Heart left ventricle (tissue), 16 donors: ENCODE results near the gene TMEM170B. TPM values are rescaled to one million over a fixed set of nuclear protein-coding genes. Genes with fewer than 3 reads are reported as not detected.
A peak's percentile ranks its signal among the peaks of the same experiment; 100 is the strongest.
"Not testable (repeated sequence)": the region's sequence is repeated elsewhere in the genome, so short reads cannot be mapped to it uniquely, and the experiment has no call there.

Experiments used
- ATAC-seq, 4 donors: fragments of 200-7000 bp; cut with Tn5 transposase; one replicate each; pipeline ENCODE4 v1.9.1; 2020 to 2022; ENCODE audit warnings: moderate library complexity in 4 of 4, mild to moderate bottlenecking in 3 of 4, moderate number of reproducible peaks in 1 of 4
- DNase-seq, 5 donors: peaks; one replicate each; pipeline ENCODE4 v3.0.0-alpha.2; 2020
- H3K27ac ChIP-seq, 12 donors: fragments of 200-600 bp; sonication (generic) in 4 of 12; one replicate each; pipeline versions ENCODE4 v1.5.0 to v1.8.0; 2016 to 2022; ENCODE audit warnings: mild to moderate bottlenecking in 2 of 12
- H3K27me3 ChIP-seq, 9 donors: fragments of 200-600 bp; sonication (generic) in 2 of 9; one replicate each; pipeline versions ENCODE4 v1.5.1 to v1.8.0; 2016 to 2022; ENCODE audit warnings: mild to moderate bottlenecking in 3 of 9
- H3K36me3 ChIP-seq, 9 donors: fragments of 200-600 bp; sonication (generic) in 2 of 9; one replicate each; pipeline versions ENCODE4 v1.5.0 to v1.8.0; 2018 to 2022; ENCODE audit warnings: mild to moderate bottlenecking in 2 of 9
- H3K4me1 ChIP-seq, 12 donors: fragments of 200-600 bp; sonication (generic) in 4 of 12; one replicate each; pipeline versions ENCODE4 v1.5.0 to v1.8.0; 2016 to 2022; ENCODE audit warnings: mild to moderate bottlenecking in 3 of 12
- H3K4me3 ChIP-seq, 12 donors: fragments of 200-600 bp; sonication (generic) in 4 of 12; one replicate each; pipeline versions ENCODE4 v1.5.0 to v1.8.0; 2017 to 2022; ENCODE audit warnings: mild to moderate bottlenecking in 9 of 12, moderate library complexity in 4 of 12
- H3K9me3 ChIP-seq, 12 donors: fragments of 200-600 bp; sonication (generic) in 4 of 12; one replicate each; pipeline versions ENCODE4 v1.5.0 to v1.8.0; 2016 to 2022; ENCODE audit warnings: mild to moderate bottlenecking in 1 of 12
- CTCF ChIP-seq, 12 donors: fragments of 200-600 bp; sonication (generic) in 4 of 12; IDR thresholded peaks; one replicate each; pipeline versions ENCODE4 v1.5.0 to v1.8.0; 2018 to 2022; ENCODE audit warnings: antibody characterized with exemption in 12 of 12, mild to moderate bottlenecking in 5 of 12
- POLR2A ChIP-seq, 2 donors: fragments of 450-650 bp; IDR thresholded peaks; one replicate each; pipeline ENCODE4 v1.6.1; 2017; ENCODE audit warnings: antibody characterized with exemption in 2 of 2, mild to moderate bottlenecking in 2 of 2, moderate library complexity in 2 of 2
- WGBS, 4 donors: extraction: QIAGEN DNeasy Blood & Tissue Kit in 2 of 4; methylation state at CpG; one replicate each; pipeline versions ENCODE4 v1.1.5 to v1.1.7; 2013 to 2018; 5-methylcytosine and 5-hydroxymethylcytosine counted together
- intact Hi-C, 10 donors: fragments of 100-400 bp; cut with DNase I; formaldehyde crosslinking; loops; one replicate each; pipeline versions ENCODE4 v1.11.1 to v1.14.2; 2022
- polyA plus RNA-seq, 2 donors: library from polyadenylated mRNA; stranded (reverse); fragments of 200-250 nt; gene quantifications; one replicate each; pipeline ENCODE4 v1.2.3, GENCODE V29; 2013
- total RNA-seq, 9 donors: library from RNA; depleted of rRNA in 2 of 9; stranded (reverse); fragments of >200 nt in 2 of 9; fragmentation: NEBNext Ultra II Directional in 3 of 9; extraction: Animal tissue kit (Norgen Biotek cat#: 25700) in 3 of 9; gene quantifications; one replicate each; pipeline versions ENCODE4 v1.1.0 to v1.2.4, GENCODE V29; 2016 to 2023
- donor health status: ischemic (EF 13 %, LVEDD 7.1; RV severe dilation, severe dysfunction).
- donor health status: healthy with polysubstance abuse.
- donor health status: DM: no; HTN: yes; CAD: no.
- donor health status: DM: no; HTN: no; CAD: no.
- donor health status: ischemic (EF 25% LVEDD 6.9; RV normal size, moderate dysfunction).
- donor health status: ischemic (EF 25% LVEDD 5.7; RV mildly dilated, moderate dysfunction).
- donor health status: healthy.
- donor health status: DM: yes; HTN: yes; CAD: no.
- donor health status: ischemic (EF 35%, LVEDD 5.7; RV mildly dilated, moderate dysfunction).
- donor health status: nonischemic (EF 11% LVEDD 7.7; RV severe dilation, severe dysfunction).
- donor health status: DM: yes; HTN: yes; CAD: no.
- donor health status: PGD.
- donor health status: ischemic (EF 29% LVEDD 5.4; RV normal size, mild dysfunction).
- donor health status: nonischemic (EF 23%, LVEDD 6.1; RV moderate dilation, normal function).

Gene TMEM170B
- total and polyA plus RNA-seq, 11 donors = 1.0 to 5.9 (median 3.9) TPM

DNA sequence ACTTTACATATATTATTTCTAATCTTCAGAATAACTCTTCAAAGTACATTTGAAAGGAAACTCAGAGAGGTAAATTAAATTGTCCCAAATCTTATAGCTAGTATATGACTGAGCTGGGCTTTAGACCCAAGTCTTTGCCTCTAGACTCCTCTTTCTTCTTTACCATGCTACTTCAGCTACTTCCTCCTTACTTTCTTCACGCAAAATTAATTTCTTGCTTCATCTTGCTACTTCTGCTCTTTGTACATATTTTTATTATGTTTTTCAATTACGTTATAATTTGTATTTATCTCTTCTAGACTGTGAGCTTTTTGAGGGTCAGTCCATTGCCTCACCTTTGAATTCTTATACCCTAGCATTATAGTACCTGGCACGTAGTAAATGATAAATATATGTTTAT is 5.3 kb downstream of the TMEM170B start:
- Histone ChIP-seq H3K27me3 (no peaks in the 10 kb centered on the region), H3K4me3 (no peak overlapping the region), H3K27ac (peak overlapping the region in 1 of 12 donors; percentile 24), H3K4me1 (peaks cover 0 to 34% (median 5%) of the 10 kb centered on the region in 12 donors), H3K36me3 (no peaks in the 10 kb centered on the region), H3K9me3 (no peaks in the 10 kb centered on the region)
- WGBS, 4 donors = 90 to 93% (median 92%) methylated on average over 3 of the region's 3 CpGs
- intact Hi-C loops = no loop called here
- DNase-seq (no peak), ATAC-seq (no peak)
- TF ChIP-seq POLR2A (IDR thresholded peaks at IDR 0.05) (no peak), CTCF (IDR thresholded peaks at IDR 0.05) (no peak)

DNA sequence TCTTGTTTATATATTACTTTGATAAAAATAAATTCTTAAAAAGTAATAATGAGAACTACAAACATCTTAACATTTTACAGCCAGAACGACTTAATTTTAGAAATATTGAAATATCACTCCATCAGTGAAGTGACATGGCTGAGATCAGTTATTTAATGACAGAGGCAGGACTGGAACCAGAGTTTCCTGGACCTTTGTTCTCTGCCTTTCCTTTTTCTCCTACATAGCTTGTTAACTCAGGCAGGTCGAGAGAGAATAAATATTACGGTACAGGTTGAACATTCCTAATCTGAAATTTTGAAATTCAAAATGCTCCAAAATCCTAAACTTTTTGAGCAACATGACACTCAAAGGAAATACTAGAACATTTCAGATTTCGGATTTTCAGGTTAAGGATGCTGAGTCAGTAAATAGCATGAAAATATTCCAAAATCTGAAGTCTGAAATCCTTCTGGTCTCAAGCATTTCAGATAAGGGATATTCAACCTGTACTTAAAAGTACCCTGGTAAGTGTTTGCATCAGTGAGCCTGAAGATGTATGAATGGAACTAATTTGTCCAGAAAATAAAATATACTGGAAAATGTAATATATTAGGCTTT is 6.5 kb downstream of the TMEM170B start:
- Histone ChIP-seq H3K4me3 (no peak overlapping the region), H3K4me1 (peaks cover 0 to 34% (median under 1%) of the 10 kb centered on the region in 12 donors), H3K27me3 (no peaks in the 10 kb centered on the region), H3K36me3 (no peaks in the 10 kb centered on the region), H3K9me3 (no peaks in the 10 kb centered on the region), H3K27ac (no peak overlapping the region)
- ATAC-seq (no peak), DNase-seq (no peak)
- intact Hi-C loops = no loop called here
- WGBS, 4 donors = 77 to 78% (median 77%) methylated on average over 4 of the region's 4 CpGs
- TF ChIP-seq POLR2A (IDR thresholded peaks at IDR 0.05) (no peak), CTCF (IDR thresholded peaks at IDR 0.05) (no peak)

DNA sequence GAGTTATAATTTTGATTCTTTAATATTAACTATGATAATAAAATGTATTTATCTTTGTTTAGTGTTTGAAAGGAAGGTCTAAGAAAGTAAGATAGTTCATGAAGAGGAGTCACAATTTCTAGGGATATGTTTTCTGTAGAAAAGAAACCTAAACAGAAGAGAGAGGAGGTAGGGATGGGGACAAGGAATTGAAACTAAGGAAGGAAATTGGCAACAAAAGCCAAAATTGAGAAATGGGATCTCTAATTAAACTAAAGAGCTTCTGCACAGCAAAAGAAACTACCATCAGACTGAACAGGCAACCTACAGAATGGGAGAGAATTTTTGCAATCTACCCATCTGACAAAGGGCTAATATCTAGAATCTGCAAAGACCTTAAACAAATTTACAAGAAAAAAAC is 10.3 kb downstream of the TMEM170B start:
- intact Hi-C loops, ATAC-seq, H3K36me3 ChIP-seq, H3K9me3 ChIP-seq, DNase-seq, H3K27me3 ChIP-seq, H3K4me3 ChIP-seq: not testable (repeated sequence)
- H3K4me1 ChIP-seq = peaks cover 0 to 36% (median 0%) of the 10 kb centered on the region in 12 donors
- peak overlapping the region in 1 of 12 donors; percentile 24 for H3K27ac ChIP-seq

DNA sequence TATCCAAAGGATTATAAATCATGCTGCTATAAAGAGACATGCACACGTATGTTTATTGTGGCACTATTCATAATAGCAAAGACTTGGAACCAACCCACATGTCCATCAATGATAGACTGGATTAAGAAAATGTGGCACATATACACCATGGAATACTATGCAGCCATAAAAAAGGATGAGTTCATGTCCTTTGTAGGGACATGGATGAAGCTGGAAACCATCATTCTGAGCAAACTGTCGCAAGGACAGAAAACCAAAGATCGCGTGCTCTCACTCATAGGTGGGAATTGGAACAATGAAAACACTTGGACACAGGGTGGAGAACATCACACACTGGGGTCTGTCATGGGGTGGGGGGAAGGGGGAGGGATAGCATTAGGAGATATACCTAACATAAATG is 11.0 kb downstream of the TMEM170B start:
- H3K36me3 ChIP-seq, DNase-seq, H3K4me3 ChIP-seq, ATAC-seq, H3K9me3 ChIP-seq, H3K27me3 ChIP-seq, intact Hi-C loops: not testable (repeated sequence)
- peaks cover 0 to 36% (median 0%) of the 10 kb centered on the region in 12 donors for H3K4me1 ChIP-seq
- 95 to 98% (median 97%) methylated on average over 4 of the region's 4 CpGs for WGBS, 4 donors
- H3K27ac ChIP-seq = peak overlapping the region in 1 of 12 donors; percentile 5

DNA sequence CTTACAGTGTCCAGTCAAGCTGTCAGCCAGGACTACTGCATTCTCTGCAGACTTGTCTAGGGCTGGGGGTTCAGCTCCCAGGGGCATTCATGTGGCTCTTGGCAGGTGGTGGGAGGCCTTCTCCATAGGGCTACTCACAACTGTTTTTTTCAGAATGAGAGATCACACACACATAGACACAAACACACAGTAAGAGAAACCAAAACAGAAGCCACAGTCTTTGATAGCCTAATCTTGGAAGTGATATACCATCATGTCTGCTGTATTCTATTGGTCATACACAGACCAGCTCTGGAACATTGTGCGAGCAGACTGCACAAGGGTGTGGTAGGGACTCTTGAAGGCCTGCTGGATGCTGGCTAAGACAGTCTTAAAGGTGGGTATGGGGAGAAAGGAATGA is 13.5 kb downstream of the TMEM170B start:
- 85 to 90% (median 88%) methylated on average over 1 of the region's 1 CpG for WGBS, 4 donors
- Histone ChIP-seq H3K36me3 (no peaks in the 10 kb centered on the region), H3K4me1 (peaks cover 0 to 41% (median 0%) of the 10 kb centered on the region in 12 donors), H3K27ac (peak overlapping the region in 1 of 12 donors; percentile 42), H3K4me3 (no peak overlapping the region), H3K27me3 (no peaks in the 10 kb centered on the region), H3K9me3 (peaks cover 0 to 6% (median 0%) of the 10 kb centered on the region in 12 donors)
- TF ChIP-seq CTCF (IDR thresholded peaks at IDR 0.05) = no peak
- TF ChIP-seq POLR2A (IDR thresholded peaks at IDR 0.05) = no peak
- intact Hi-C loops = no loop called here
- ATAC-seq (no peak), DNase-seq (no peak)
